Activated B cell treated with CpG ODN at 0.5 μM for 24 hours (primary cell): Measurements from ENCODE around the gene TMC7. TPM values are rescaled to one million over a fixed set of nuclear protein-coding genes. Genes with fewer than 3 reads are reported as not detected.

Experiments
- ATAC-seq: fragments of 200-7000 bp; cut with Tn5 transposase; one replicate; pipeline ENCODE4 v1.10.0; 2021; ENCODE audit warnings: low read depth, mild to moderate bottlenecking, moderate library complexity
- CTCF ChIA-PET: fragments of 350-600 bp; sonication (Branson Sonifier 250); formaldehyde crosslinking; loops from one replicate; lab custom pipeline; 2021; ENCODE audit warnings: antibody characterized with exemption; lab: Charles Lee
- POLR2A ChIA-PET: fragments of 350-600 bp; sonication (Branson Sonifier 250); formaldehyde crosslinking; loops from one replicate; lab custom pipeline; 2021; ENCODE audit warnings: antibody characterized with exemption; lab: Charles Lee
- DNase-seq: peaks from one replicate; pipeline ENCODE4 v3.0.0; 2022
- H3K27ac Mint-ChIP-seq: one replicate; pipeline ENCODE4 v1.8.0; 2020; ENCODE audit warnings: mixed read lengths
- H3K27me3 Mint-ChIP-seq: one replicate; pipeline ENCODE4 v1.8.0; 2021; ENCODE audit warnings: mixed read lengths
- H3K36me3 Mint-ChIP-seq: one replicate; pipeline ENCODE4 v1.8.0; 2021; ENCODE audit warnings: low read depth, mixed read lengths
- H3K4me1 Mint-ChIP-seq: one replicate; pipeline ENCODE4 v1.8.0; 2021; ENCODE audit warnings: mixed read lengths
- H3K4me3 Mint-ChIP-seq: one replicate; pipeline ENCODE4 v1.8.0; 2020; ENCODE audit warnings: mild to moderate bottlenecking, mixed read lengths
- H3K9me3 Mint-ChIP-seq: one replicate; pipeline ENCODE4 v1.8.0; 2020; ENCODE audit warnings: mixed read lengths
- intact Hi-C: fragments of 100-400 bp; cut with micrococcal nuclease; formaldehyde crosslinking; loops from one replicate; pipeline ENCODE4 v1.15.1; 2024
- total RNA-seq: library from RNA; stranded (reverse); gene quantifications from 2 replicates; pipeline ENCODE4 v1.2.3, GENCODE V29; 2022
- TF ChIP-seq, protein P1 (sequence below): fragments of 200-600 bp; IDR thresholded peaks from one replicate; pipeline ENCODE4 v1.8.0; 2022; ENCODE audit warnings: antibody characterized with exemption, mild to moderate bottlenecking

The TMC7 gene
- total RNA-seq, 1 donor from 2014 or later = not detected

GRCh38 chr16:19040400-19040799, 56.7 kb downstream of the TMC7 start:
- POLR2A ChIA-PET = no interaction called here
- intact Hi-C loops = no loop called here
- Mint-ChIP-seq H3K4me1 (no peaks in the 10 kb centered on the region), H3K27me3 (peaks cover 1% of the 10 kb centered on the region), H3K4me3 (no peak overlapping the region), H3K27ac (no peak overlapping the region), H3K36me3 (no peaks in the 10 kb centered on the region), H3K9me3 (peaks cover 6% of the 10 kb centered on the region)
- TF ChIP-seq, protein P1, sequence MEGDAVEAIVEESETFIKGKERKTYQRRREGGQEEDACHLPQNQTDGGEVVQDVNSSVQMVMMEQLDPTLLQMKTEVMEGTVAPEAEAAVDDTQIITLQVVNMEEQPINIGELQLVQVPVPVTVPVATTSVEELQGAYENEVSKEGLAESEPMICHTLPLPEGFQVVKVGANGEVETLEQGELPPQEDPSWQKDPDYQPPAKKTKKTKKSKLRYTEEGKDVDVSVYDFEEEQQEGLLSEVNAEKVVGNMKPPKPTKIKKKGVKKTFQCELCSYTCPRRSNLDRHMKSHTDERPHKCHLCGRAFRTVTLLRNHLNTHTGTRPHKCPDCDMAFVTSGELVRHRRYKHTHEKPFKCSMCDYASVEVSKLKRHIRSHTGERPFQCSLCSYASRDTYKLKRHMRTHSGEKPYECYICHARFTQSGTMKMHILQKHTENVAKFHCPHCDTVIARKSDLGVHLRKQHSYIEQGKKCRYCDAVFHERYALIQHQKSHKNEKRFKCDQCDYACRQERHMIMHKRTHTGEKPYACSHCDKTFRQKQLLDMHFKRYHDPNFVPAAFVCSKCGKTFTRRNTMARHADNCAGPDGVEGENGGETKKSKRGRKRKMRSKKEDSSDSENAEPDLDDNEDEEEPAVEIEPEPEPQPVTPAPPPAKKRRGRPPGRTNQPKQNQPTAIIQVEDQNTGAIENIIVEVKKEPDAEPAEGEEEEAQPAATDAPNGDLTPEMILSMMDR = no peak
- CTCF ChIA-PET = no interaction called here
- no peak for ATAC-seq
- no peak for DNase-seq

DNA sequence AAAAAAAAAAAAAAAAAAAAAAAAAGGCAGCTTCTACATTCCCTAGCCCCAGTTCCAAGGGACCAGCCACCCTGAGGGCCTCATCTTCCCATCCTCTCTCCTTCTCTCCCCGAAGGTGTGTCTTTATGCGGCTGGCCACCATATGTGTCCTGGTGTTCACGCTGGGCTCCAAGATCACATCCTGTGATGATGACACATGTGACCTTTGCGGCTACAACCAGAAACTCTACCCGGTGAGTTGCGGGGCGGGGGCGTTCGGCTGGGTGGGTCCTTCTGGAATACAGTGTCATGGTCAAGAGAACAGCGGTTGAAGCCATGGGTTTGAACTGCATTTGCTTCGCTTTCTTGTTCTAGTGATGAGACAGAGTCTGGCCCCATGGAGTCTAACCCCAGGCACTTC, 61.0 kb downstream of the TMC7 start:
- TF ChIP-seq, protein P1 = no peak
- DNase-seq = no peak

DNA sequence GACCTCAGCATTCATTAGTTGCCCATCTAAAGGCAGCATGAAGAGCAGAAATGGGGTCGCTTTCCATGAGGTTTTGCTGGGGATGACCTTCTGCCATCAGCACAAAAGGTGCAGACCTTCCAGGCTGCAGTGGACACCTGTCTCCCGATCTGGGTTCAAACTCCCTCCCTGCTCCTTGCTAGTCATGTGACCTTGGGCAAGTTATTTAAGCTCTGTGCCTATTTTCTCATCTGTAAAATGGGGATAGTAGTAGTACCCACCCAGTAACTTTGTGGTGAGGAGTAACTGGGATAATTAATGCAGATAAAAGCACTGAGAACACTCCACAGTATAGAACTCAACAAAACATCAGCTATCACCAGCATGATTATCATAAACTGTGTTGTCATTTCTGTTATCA, 62.3 kb downstream of the TMC7 start:
- H3K27me3 Mint-ChIP-seq = peaks cover 1% of the 10 kb centered on the region
- H3K4me1 Mint-ChIP-seq = no peaks in the 10 kb centered on the region
- intact Hi-C loops = no loop called here
- ChIA-PET POLR2A (no interaction called here), CTCF (no interaction called here)
- H3K36me3 Mint-ChIP-seq = no peaks in the 10 kb centered on the region
- no peak overlapping the region for H3K4me3 Mint-ChIP-seq
- no peak for DNase-seq
- H3K27ac Mint-ChIP-seq = no peak overlapping the region
- no peaks in the 10 kb centered on the region for H3K9me3 Mint-ChIP-seq
- no peak for ATAC-seq
- TF ChIP-seq, protein P1 = no peak

More for the DNA sequence above, 61.0 kb downstream of the TMC7 start:
- ChIA-PET POLR2A (no interaction called here), CTCF (no interaction called here)
- H3K27ac Mint-ChIP-seq = no peak overlapping the region
- intact Hi-C loops = no loop called here
- H3K27me3 Mint-ChIP-seq = peaks cover 1% of the 10 kb centered on the region
- no peaks in the 10 kb centered on the region for H3K36me3 Mint-ChIP-seq
- ATAC-seq = no peak
- no peaks in the 10 kb centered on the region for H3K4me1 Mint-ChIP-seq
- no peaks in the 10 kb centered on the region for H3K9me3 Mint-ChIP-seq
- no peak overlapping the region for H3K4me3 Mint-ChIP-seq

DNA sequence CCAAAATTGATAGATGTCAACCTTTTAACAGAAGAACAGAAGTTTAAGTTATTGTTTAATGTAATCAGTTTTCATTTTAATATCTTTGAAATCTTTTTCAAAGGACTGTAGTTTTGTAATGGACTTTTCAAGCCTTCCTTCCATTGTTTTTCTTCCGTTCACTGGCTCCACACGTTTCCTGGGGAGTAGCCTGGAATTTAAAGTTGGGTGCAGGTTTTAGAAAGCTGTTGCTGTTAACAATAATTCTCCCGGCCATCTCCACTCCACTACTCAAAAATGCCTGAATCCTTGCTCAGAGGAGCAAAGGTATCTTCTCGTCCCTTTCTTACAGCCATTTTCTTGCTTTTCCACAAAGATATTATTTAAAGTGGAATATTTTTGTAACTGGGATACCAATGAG, 79.0 kb downstream of the TMC7 start:
- Mint-ChIP-seq H3K27ac (no peak overlapping the region), H3K27me3 (peaks cover 8% of the 10 kb centered on the region), H3K36me3 (peaks cover 2% of the 10 kb centered on the region), H3K9me3 (peaks cover 2% of the 10 kb centered on the region), H3K4me3 (no peak overlapping the region), H3K4me1 (peaks cover 6% of the 10 kb centered on the region)
- intact Hi-C loops = no loop called here
- DNase-seq (no peak), ATAC-seq (no peak)
- TF ChIP-seq, protein P1 = no peak
- POLR2A ChIA-PET = no interaction called here
- CTCF ChIA-PET = no interaction called here

DNA sequence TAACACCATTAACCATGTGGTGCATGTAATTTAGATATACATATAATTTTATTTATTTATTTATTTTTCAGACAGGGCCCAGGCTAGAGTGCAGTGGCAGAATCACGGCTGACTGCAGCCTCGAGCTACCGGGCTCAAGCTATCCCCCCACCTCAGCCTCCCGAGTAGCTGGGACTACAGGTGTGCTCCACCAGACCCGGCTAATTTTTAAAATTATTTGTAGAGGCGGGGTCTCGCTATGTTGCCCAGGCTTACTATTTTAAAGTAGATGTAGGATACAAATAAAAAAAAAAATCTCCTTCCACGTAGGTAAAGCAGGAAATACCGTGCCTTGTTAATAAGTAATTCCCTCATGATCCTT, 83.2 kb downstream of the TMC7 start:
- ATAC-seq = no peak
- TF ChIP-seq, protein P1 = no peak
- Mint-ChIP-seq H3K27me3 (peaks cover 4% of the 10 kb centered on the region), H3K9me3 (peaks cover 2% of the 10 kb centered on the region), H3K36me3 (peaks cover 8% of the 10 kb centered on the region), H3K27ac (peak overlapping the region; percentile 97), H3K4me3 (peak overlapping the region; percentile 93), H3K4me1 (peaks cover 17% of the 10 kb centered on the region)
- ChIA-PET POLR2A (interaction anchor here (0.6 to 1.6 kb wide), 10 partner anchors 11 to 488 kb away, joined by 3 to 13 read pairs (median 4); partner anchors contain the start of genes ARL6IP1, CCP110, RPS15A and VPS35L), CTCF (no interaction called here)
- intact Hi-C loops = loop anchor here (1.0 to 5.0 kb wide), 6 partner anchors 141 to 650 kb away; partner anchors contain the start of genes ARL6IP1, CCP110, IQCK and KNOP1
- no peak for DNase-seq
